Astrocyte (in vitro differentiated cells and primary cell): ENCODE data around the gene IL4R. TPM values are rescaled to one million over a fixed set of nuclear protein-coding genes. Genes with fewer than 3 reads are reported as not detected.

Experiments used
- DNase-seq: peaks from one replicate; pipeline ENCODE4 v3.0.0-alpha.2; 2010; ENCODE audit warnings: low read depth
- FAIRE-seq: peaks from 2 replicates; lab custom pipeline; 2011; peaks lifted over from hg19 to GRCh38; lab: Jason Lieb, UNC
- H2AFZ ChIP-seq: 2 replicates; pipeline ENCODE4 v1.6.0; 2012; ENCODE audit warnings: low read depth, low read length, inconsistent platforms
- H3K27ac ChIP-seq: 2 replicates; pipeline ENCODE4 v1.5.1; 2011; ENCODE audit warnings: low read depth, low read length, inconsistent platforms
- H3K27me3 ChIP-seq: 2 replicates; pipeline ENCODE4 v1.6.0; 2011; ENCODE audit warnings: low read length, inconsistent platforms; ENCODE audit not compliant: insufficient read depth
- H3K36me3 ChIP-seq: 2 replicates; pipeline ENCODE4 v1.5.1; 2011; ENCODE audit warnings: low read length, inconsistent platforms; ENCODE audit not compliant: insufficient read depth
- H3K4me1 ChIP-seq: 2 replicates; pipeline ENCODE4 v1.5.1; 2011; ENCODE audit warnings: low read length, inconsistent platforms; ENCODE audit not compliant: insufficient read depth
- H3K4me2 ChIP-seq: 2 replicates; pipeline ENCODE4 v1.6.0; 2012; ENCODE audit warnings: low read length, inconsistent platforms
- H3K4me3 ChIP-seq: 2 replicates; pipeline ENCODE4 v1.5.1; 2011; ENCODE audit warnings: low read depth, mild to moderate bottlenecking, low read length, inconsistent platforms; ENCODE audit not compliant: insufficient read depth
- H3K79me2 ChIP-seq: 2 replicates; pipeline ENCODE4 v1.6.0; 2012; ENCODE audit warnings: mild to moderate bottlenecking, low read length, inconsistent platforms; ENCODE audit not compliant: insufficient read depth
- H3K9ac ChIP-seq: 2 replicates; pipeline ENCODE4 v1.6.0; 2012; ENCODE audit warnings: mild to moderate bottlenecking, low read length, inconsistent platforms
- H3K9me3 ChIP-seq: 2 replicates; pipeline ENCODE4 v1.5.1; 2012; ENCODE audit warnings: low read depth, mild to moderate bottlenecking, low read length, inconsistent platforms; ENCODE audit not compliant: insufficient read depth
- H4K20me1 ChIP-seq: 2 replicates; pipeline ENCODE4 v1.6.0; 2012; ENCODE audit warnings: low read length, inconsistent platforms; ENCODE audit not compliant: insufficient read depth
- H3K27ac Mint-ChIP-seq: one replicate; pipeline ENCODE4 v1.8.0; 2021; ENCODE audit warnings: mild to moderate bottlenecking, mixed read lengths; ENCODE audit not compliant: unreplicated experiment
- H3K27me3 Mint-ChIP-seq: one replicate; pipeline ENCODE4 v1.8.0; 2021; ENCODE audit warnings: low read depth, mixed read lengths; ENCODE audit not compliant: unreplicated experiment
- H3K36me3 Mint-ChIP-seq: one replicate; pipeline ENCODE4 v1.8.0; 2021; ENCODE audit warnings: low read depth, mixed read lengths; ENCODE audit not compliant: unreplicated experiment
- H3K4me1 Mint-ChIP-seq: one replicate; pipeline ENCODE4 v1.8.0; 2021; ENCODE audit warnings: low read depth, mixed read lengths; ENCODE audit not compliant: unreplicated experiment
- H3K4me3 Mint-ChIP-seq: one replicate; pipeline ENCODE4 v1.8.0; 2021; ENCODE audit warnings: mild to moderate bottlenecking, moderate library complexity, mixed read lengths; ENCODE audit not compliant: unreplicated experiment
- H3K9me3 Mint-ChIP-seq: one replicate; pipeline ENCODE4 v1.8.0; 2021; ENCODE audit warnings: mild to moderate bottlenecking, mixed read lengths; ENCODE audit not compliant: unreplicated experiment
- CTCF ChIP-seq: IDR thresholded peaks from 2 replicates; pipeline ENCODE4 v1.5.1; 2011; ENCODE audit warnings: low read depth, mild to moderate bottlenecking, inconsistent platforms, low read length, moderate library complexity; ENCODE audit not compliant: insufficient read depth
- EZH2 ChIP-seq: IDR thresholded peaks from 2 replicates; pipeline ENCODE4 v1.6.1; 2012; ENCODE audit warnings: mild to moderate bottlenecking, low read length, inconsistent platforms; ENCODE audit not compliant: insufficient read depth
- total RNA-seq: library from RNA; stranded (reverse); gene quantifications from 2 replicates; pipeline ENCODE4 v1.2.1, GENCODE V29; 2021

Gene IL4R
- total RNA-seq, 1 donor from 2014 or later, result 17.5 TPM

DNA sequence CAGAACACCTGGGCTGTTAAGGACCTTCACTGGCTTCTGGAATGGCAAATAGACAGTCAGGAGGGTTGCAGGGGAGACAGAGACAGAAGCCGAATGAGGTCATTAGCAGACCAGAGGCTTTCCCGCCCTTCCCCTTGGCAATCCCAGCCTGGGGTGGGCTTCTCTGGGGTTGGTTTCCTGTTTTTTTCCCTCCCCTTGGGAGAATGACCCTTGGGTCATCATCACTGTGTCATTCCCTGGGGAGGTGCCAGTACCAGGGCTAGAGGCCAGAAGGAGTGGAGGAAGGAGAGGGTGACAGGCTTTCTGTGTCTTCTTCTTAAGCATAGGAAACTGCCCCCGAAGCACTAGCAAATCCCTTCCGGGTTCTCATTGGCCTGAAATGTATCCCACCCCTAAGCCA lies 45.3 kb downstream of the IL4R start:
- H2AFZ ChIP-seq, result no peak overlapping the region
- H3K79me2 ChIP-seq, result no peaks in the 10 kb centered on the region
- TF ChIP-seq EZH2 (no peak), CTCF (no peak)
- DNase-seq (no peak), FAIRE-seq (no peak)
- H3K4me3 ChIP-seq, result no peak overlapping the region
- H3K27me3 ChIP-seq, result no peaks in the 10 kb centered on the region
- H3K36me3 ChIP-seq, result peaks cover 20% of the 10 kb centered on the region
- H3K4me1 ChIP-seq, result no peaks in the 10 kb centered on the region
- no peaks in the 10 kb centered on the region for H3K4me1 Mint-ChIP-seq
- no peak overlapping the region for H3K27ac Mint-ChIP-seq
- no peak overlapping the region for H3K4me3 Mint-ChIP-seq
- no peak overlapping the region for H3K4me2 ChIP-seq
- H3K36me3 Mint-ChIP-seq, result peaks cover 36% of the 10 kb centered on the region
- H3K27ac ChIP-seq, result no peak overlapping the region
- H4K20me1 ChIP-seq, result no peaks in the 10 kb centered on the region
- no peaks in the 10 kb centered on the region for H3K27me3 Mint-ChIP-seq
- peaks cover 7% of the 10 kb centered on the region for H3K9me3 Mint-ChIP-seq
- no peaks in the 10 kb centered on the region for H3K9me3 ChIP-seq
- H3K9ac ChIP-seq, result no peak overlapping the region

GRCh38 chr16:27359615-27360014 lies 45.8 kb downstream of the IL4R start:
- Mint-ChIP-seq H3K4me3 (no peak overlapping the region), H3K4me1 (peaks cover 1% of the 10 kb centered on the region), H3K27ac (no peak overlapping the region), H3K27me3 (no peaks in the 10 kb centered on the region), H3K36me3 (peaks cover 34% of the 10 kb centered on the region), H3K9me3 (peaks cover 7% of the 10 kb centered on the region)
- H3K9me3 ChIP-seq, result no peaks in the 10 kb centered on the region
- H3K4me1 ChIP-seq, result no peaks in the 10 kb centered on the region
- H3K4me2 ChIP-seq, result no peak overlapping the region
- no peak for TF ChIP-seq CTCF
- DNase-seq, result no peak
- H3K36me3 ChIP-seq, result peaks cover 16% of the 10 kb centered on the region
- H3K27ac ChIP-seq, result no peak overlapping the region
- H3K9ac ChIP-seq, result no peak overlapping the region
- FAIRE-seq, result no peak
- H3K27me3 ChIP-seq, result no peaks in the 10 kb centered on the region
- H3K79me2 ChIP-seq, result no peaks in the 10 kb centered on the region
- no peak overlapping the region for H2AFZ ChIP-seq
- no peak overlapping the region for H3K4me3 ChIP-seq
- no peaks in the 10 kb centered on the region for H4K20me1 ChIP-seq

DNA sequence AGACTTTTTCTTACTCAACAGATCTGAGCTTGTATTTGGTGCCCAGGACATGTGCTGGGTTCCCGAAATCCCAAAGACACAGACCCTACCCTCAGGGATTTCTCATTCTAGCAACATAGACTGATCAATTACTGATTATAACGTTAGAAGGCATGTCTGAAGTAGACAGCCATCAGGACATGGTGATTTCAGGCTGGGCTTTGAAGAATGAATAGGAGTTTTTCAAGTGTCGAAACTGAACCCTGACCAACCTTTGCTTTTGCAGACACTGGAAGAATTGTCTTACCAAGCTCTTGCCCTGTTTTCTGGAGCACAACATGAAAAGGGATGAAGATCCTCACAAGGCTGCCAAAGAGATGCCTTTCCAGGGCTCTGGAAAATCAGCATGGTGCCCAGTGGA lies 48.2 kb downstream of the IL4R start:
- Histone ChIP-seq H2AFZ (no peak overlapping the region), H3K4me1 (peaks cover 5% of the 10 kb centered on the region), H3K4me3 (no peak overlapping the region), H3K9ac (no peak overlapping the region), H4K20me1 (no peaks in the 10 kb centered on the region), H3K79me2 (no peaks in the 10 kb centered on the region), H3K9me3 (peaks cover 3% of the 10 kb centered on the region), H3K27me3 (no peaks in the 10 kb centered on the region), H3K27ac (no peak overlapping the region), H3K36me3 (peaks cover 14% of the 10 kb centered on the region), H3K4me2 (no peak overlapping the region)
- Mint-ChIP-seq H3K4me1 (peaks cover 10% of the 10 kb centered on the region), H3K27me3 (no peaks in the 10 kb centered on the region), H3K4me3 (no peak overlapping the region), H3K9me3 (peaks cover 7% of the 10 kb centered on the region), H3K27ac (no peak overlapping the region), H3K36me3 (peaks cover 20% of the 10 kb centered on the region)
- no peak for DNase-seq
- TF ChIP-seq CTCF (no peak), EZH2 (no peak)
- no peak for FAIRE-seq
